Prostate gland (tissue), 2 donors: ENCODE measurements around the gene NEB.

Source experiments
- POLR2A ChIP-seq: fragments of 450-650 bp; IDR thresholded peaks from one replicate; pipeline ENCODE4 v1.6.1; 2016; ENCODE audit warnings: antibody characterized with exemption, mild to moderate bottlenecking
- TF ChIP-seq, protein P1 (sequence below), 4 experiments: fragments of 200-600 bp in 2 of 4; fragments of 450-650 bp in 2 of 4; sonication (generic) in 2 of 4; IDR thresholded peaks; 1 replicate in 3 of 4; 2 replicates in 1 of 4; pipeline ENCODE4 v1.5.1; 2016 to 2019; ENCODE audit warnings: antibody characterized with exemption in 4 of 4, mild to moderate bottlenecking in 2 of 4, moderate library complexity in 2 of 4

- TF ChIP-seq POLR2A: no peak
- TF ChIP-seq, protein P1, sequence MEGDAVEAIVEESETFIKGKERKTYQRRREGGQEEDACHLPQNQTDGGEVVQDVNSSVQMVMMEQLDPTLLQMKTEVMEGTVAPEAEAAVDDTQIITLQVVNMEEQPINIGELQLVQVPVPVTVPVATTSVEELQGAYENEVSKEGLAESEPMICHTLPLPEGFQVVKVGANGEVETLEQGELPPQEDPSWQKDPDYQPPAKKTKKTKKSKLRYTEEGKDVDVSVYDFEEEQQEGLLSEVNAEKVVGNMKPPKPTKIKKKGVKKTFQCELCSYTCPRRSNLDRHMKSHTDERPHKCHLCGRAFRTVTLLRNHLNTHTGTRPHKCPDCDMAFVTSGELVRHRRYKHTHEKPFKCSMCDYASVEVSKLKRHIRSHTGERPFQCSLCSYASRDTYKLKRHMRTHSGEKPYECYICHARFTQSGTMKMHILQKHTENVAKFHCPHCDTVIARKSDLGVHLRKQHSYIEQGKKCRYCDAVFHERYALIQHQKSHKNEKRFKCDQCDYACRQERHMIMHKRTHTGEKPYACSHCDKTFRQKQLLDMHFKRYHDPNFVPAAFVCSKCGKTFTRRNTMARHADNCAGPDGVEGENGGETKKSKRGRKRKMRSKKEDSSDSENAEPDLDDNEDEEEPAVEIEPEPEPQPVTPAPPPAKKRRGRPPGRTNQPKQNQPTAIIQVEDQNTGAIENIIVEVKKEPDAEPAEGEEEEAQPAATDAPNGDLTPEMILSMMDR (IDR thresholded peaks at IDR 0.05): no peak
These were observed 248.2 kb downstream of the NEB start for GRCh38 chr2:151486053-151486452.
